Sigmoid colon (tissue), 4 donors: ENCODE measurements around the gene RPL3.

ENCODE experiments used
- POLR2A ChIP-seq, 2 donors: fragments of 450-650 bp; IDR thresholded peaks; one replicate each; pipeline ENCODE4 v1.6.1; 2016; ENCODE audit warnings: antibody characterized with exemption in 2 of 2, mild to moderate bottlenecking in 2 of 2, moderate library complexity in 2 of 2
- POLR2AphosphoS5 ChIP-seq, 4 donors: sonication (generic); formaldehyde crosslinking; IDR thresholded peaks; one replicate each; pipeline ENCODE4 v1.6.1; 2017; ENCODE audit warnings: antibody characterized with exemption in 4 of 4
- TF ChIP-seq, protein P1 (sequence below), 4 experiments: fragments of 450-650 bp in 3 of 4; fragments of 200-600 bp in 1 of 4; IDR thresholded peaks; one replicate each; pipeline ENCODE4 v1.5.1; 2016 to 2019; ENCODE audit warnings: antibody characterized with exemption in 4 of 4, mild to moderate bottlenecking in 3 of 4, moderate library complexity in 2 of 4

DNA sequence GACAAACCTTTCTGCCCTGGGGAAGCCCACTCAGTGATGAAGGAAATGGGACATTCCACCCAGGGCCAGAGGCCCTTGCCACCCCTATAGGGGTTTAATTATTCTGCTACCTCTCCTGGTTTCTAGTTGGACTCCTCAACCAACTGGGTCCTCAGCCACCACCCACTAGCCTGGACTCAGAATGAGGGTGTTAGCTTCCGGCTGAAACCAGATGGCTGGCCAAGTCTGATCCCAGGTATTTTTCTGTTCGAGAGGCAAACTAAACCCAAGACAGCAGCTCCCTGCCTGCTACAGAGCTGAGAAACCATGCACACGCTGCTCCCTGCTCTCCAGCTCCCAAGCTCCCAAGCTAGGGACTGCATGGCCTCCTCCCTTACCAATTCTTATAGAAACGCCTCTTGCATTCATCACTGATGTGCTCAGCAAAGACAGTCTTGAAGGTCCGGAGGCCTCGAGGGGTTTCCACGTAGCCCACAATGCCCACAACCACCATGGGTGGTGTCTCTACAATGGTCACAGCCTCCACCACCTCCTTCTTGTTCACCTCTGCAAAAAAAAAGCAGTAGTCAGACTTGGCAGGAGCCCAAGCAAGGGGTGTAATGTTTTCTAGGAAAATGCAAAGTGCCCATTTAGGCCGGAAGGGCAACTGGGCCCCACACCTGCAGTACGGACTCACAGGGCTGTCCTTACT, 2.2 kb downstream of the RPL3 start:
- TF ChIP-seq POLR2AphosphoS5 (IDR thresholded peaks at IDR 0.05) = no peak
- TF ChIP-seq, protein P1, sequence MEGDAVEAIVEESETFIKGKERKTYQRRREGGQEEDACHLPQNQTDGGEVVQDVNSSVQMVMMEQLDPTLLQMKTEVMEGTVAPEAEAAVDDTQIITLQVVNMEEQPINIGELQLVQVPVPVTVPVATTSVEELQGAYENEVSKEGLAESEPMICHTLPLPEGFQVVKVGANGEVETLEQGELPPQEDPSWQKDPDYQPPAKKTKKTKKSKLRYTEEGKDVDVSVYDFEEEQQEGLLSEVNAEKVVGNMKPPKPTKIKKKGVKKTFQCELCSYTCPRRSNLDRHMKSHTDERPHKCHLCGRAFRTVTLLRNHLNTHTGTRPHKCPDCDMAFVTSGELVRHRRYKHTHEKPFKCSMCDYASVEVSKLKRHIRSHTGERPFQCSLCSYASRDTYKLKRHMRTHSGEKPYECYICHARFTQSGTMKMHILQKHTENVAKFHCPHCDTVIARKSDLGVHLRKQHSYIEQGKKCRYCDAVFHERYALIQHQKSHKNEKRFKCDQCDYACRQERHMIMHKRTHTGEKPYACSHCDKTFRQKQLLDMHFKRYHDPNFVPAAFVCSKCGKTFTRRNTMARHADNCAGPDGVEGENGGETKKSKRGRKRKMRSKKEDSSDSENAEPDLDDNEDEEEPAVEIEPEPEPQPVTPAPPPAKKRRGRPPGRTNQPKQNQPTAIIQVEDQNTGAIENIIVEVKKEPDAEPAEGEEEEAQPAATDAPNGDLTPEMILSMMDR (IDR thresholded peaks at IDR 0.05) = no peak
- no peak for TF ChIP-seq POLR2A (IDR thresholded peaks at IDR 0.05)
